Peyer's patch (tissue), 4 donors: Measurements from ENCODE around the gene LGALS7B. TPM values are rescaled to one million over a fixed set of nuclear protein-coding genes. Genes with fewer than 3 reads are reported as not detected.
"Not testable (repeated sequence)": the region's sequence is repeated elsewhere in the genome, so short reads cannot be mapped to it uniquely, and the experiment has no call there.

Experiments
- DNase-seq, 3 donors: peaks; one replicate each; pipeline ENCODE4 v3.0.0-alpha.2; 2017 to 2019
- H3K27ac ChIP-seq, 4 donors: fragments of 200-600 bp; sonication (generic); one replicate each; pipeline ENCODE4 v1.5.1; 2016 to 2019
- H3K27me3 ChIP-seq, 2 donors: fragments of 200-600 bp; sonication (generic); one replicate each; pipeline ENCODE4 v1.5.1; 2019
- H3K36me3 ChIP-seq, 3 donors: fragments of 200-600 bp; sonication (generic); one replicate each; pipeline ENCODE4 v1.5.1; 2016 to 2019
- H3K4me1 ChIP-seq, 4 donors: fragments of 200-600 bp; sonication (generic); one replicate each; pipeline ENCODE4 v1.5.1; 2016 to 2019
- H3K4me3 ChIP-seq, 4 donors: fragments of 200-600 bp; sonication (generic); 1 replicate in 3 of 4; 2 replicates in 1 of 4; pipeline ENCODE4 v1.5.1; 2016 to 2019; ENCODE audit warnings: mild to moderate bottlenecking in 1 of 4
- H3K9me3 ChIP-seq, 4 donors: fragments of 200-600 bp; sonication (generic); one replicate each; pipeline ENCODE4 v1.5.1; 2016 to 2019; ENCODE audit warnings: mild to moderate bottlenecking in 1 of 4
- CTCF ChIP-seq, 6 experiments: fragments of 450-650 bp in 4 of 6; fragments of 200-600 bp in 2 of 6; sonication (generic) in 1 of 6; IDR thresholded peaks; one replicate each; pipeline ENCODE4 v1.5.1; 2017 to 2019; ENCODE audit warnings: antibody characterized with exemption in 6 of 6, mild to moderate bottlenecking in 3 of 6, moderate library complexity in 1 of 6
- POLR2A ChIP-seq, 2 donors: fragments of 450-650 bp; IDR thresholded peaks; one replicate each; pipeline ENCODE4 v1.5.1; 2017; ENCODE audit warnings: antibody characterized with exemption in 2 of 2, mild to moderate bottlenecking in 2 of 2, moderate library complexity in 2 of 2
- total RNA-seq, 4 donors: library from RNA; depleted of rRNA; stranded (reverse); fragments of >200 nt; gene quantifications; one replicate each; pipeline ENCODE4 v1.1.0, GENCODE V29; 2016

The LGALS7B gene
- total RNA-seq, 4 donors from 2014 or later = not detected

GRCh38 chr19:38813323-38813722 lies 24.3 kb downstream of the LGALS7B start:
- peaks cover 0 to 21% (median 2%) of the 10 kb centered on the region in 4 donors for H3K4me1 ChIP-seq
- peak overlapping the region in 2 of 4 donors; percentile 40 to 56 for H3K4me3 ChIP-seq
- H3K9me3 ChIP-seq = no peaks in the 10 kb centered on the region
- H3K36me3 ChIP-seq = peaks cover 0 to 24% (median 0%) of the 10 kb centered on the region in 3 donors
- H3K27me3 ChIP-seq = no peaks in the 10 kb centered on the region
- DNase-seq = no peak
- peak overlapping the region in 3 of 4 donors; percentile 75 to 96 (median 85) for H3K27ac ChIP-seq
- TF ChIP-seq POLR2A (IDR thresholded peaks at IDR 0.05) = no peak
- TF ChIP-seq CTCF (IDR thresholded peaks at IDR 0.05) = no peak

- Histone ChIP-seq H3K4me1 (peaks cover 0 to 23% (median 2%) of the 10 kb centered on the region in 4 donors), H3K36me3 (peaks cover 0 to 24% (median 0%) of the 10 kb centered on the region in 3 donors), H3K4me3 (peak overlapping the region in 2 of 4 donors; percentile 40 to 56), H3K27ac (peak overlapping the region in 3 of 4 donors; percentile 75 to 96 (median 85))
- not testable (repeated sequence) for H3K9me3 ChIP-seq, H3K27me3 ChIP-seq, DNase-seq
Observed at GRCh38 chr19:38813932-38814331, 24.9 kb downstream of the LGALS7B start.

GRCh38 chr19:38815059-38816001 lies 26.3 kb downstream of the LGALS7B start:
- peaks cover 0 to 26% (median 2%) of the 10 kb centered on the region in 4 donors for H3K4me1 ChIP-seq
- DNase-seq = peak in 2 of 3 donors; percentile 78 to 80
- peaks cover 0 to 24% (median 0%) of the 10 kb centered on the region in 3 donors for H3K36me3 ChIP-seq
- TF ChIP-seq CTCF (IDR thresholded peaks at IDR 0.05) = no peak
- TF ChIP-seq POLR2A (IDR thresholded peaks at IDR 0.05) = peak in 1 of 2 donors; percentile 46
- peak overlapping the region in 1 of 4 donors; percentile 4 for H3K4me3 ChIP-seq
- peak overlapping the region in 3 of 4 donors; percentile 75 to 96 (median 85) for H3K27ac ChIP-seq
- no peaks in the 10 kb centered on the region for H3K9me3 ChIP-seq
- H3K27me3 ChIP-seq = no peaks in the 10 kb centered on the region

GRCh38 chr19:38816131-38816750 lies 27.2 kb downstream of the LGALS7B start:
- no peak overlapping the region for H3K4me3 ChIP-seq
- TF ChIP-seq CTCF (IDR thresholded peaks at IDR 0.05) (no peak), POLR2A (IDR thresholded peaks at IDR 0.05) (no peak)
- H3K9me3 ChIP-seq = no peaks in the 10 kb centered on the region
- H3K27ac ChIP-seq = peak overlapping the region in 3 of 4 donors; percentile 75 to 96 (median 85)
- no peak for DNase-seq
- H3K36me3 ChIP-seq = peaks cover 0 to 26% (median 0%) of the 10 kb centered on the region in 3 donors
- peaks cover 0 to 32% (median 2%) of the 10 kb centered on the region in 4 donors for H3K4me1 ChIP-seq
- no peaks in the 10 kb centered on the region for H3K27me3 ChIP-seq

GRCh38 chr19:38817081-38817480 lies 28.1 kb downstream of the LGALS7B start:
- Histone ChIP-seq H3K9me3 (no peaks in the 10 kb centered on the region), H3K27ac (peak overlapping the region in 2 of 4 donors; percentile 75 to 96), H3K4me1 (peaks cover 0 to 38% (median 2%) of the 10 kb centered on the region in 4 donors), H3K36me3 (peaks cover 0 to 31% (median 0%) of the 10 kb centered on the region in 3 donors), H3K4me3 (no peak overlapping the region), H3K27me3 (no peaks in the 10 kb centered on the region)
- TF ChIP-seq CTCF (IDR thresholded peaks at IDR 0.05) (no peak), POLR2A (IDR thresholded peaks at IDR 0.05) (no peak)
- DNase-seq = no peak
